OCI-LY3 (cell line): ENCODE measurements around the gene NDUFA9.

Experiments
- EZH2phosphoT487 ChIP-seq: fragments of 200-600 bp; shearing (Covaris generic); IDR thresholded peaks from 2 replicates; pipeline ENCODE4 v1.6.1; 2018; ENCODE audit warnings: antibody characterized with exemption, mixed run types, low read depth
- TF ChIP-seq, protein P1 (sequence below): fragments of 200-600, 300-600 bp; sonication (generic); IDR thresholded peaks from 2 replicates; pipeline ENCODE4 v1.5.1; 2014; ENCODE audit warnings: antibody characterized with exemption, low read length, low read depth

DNA sequence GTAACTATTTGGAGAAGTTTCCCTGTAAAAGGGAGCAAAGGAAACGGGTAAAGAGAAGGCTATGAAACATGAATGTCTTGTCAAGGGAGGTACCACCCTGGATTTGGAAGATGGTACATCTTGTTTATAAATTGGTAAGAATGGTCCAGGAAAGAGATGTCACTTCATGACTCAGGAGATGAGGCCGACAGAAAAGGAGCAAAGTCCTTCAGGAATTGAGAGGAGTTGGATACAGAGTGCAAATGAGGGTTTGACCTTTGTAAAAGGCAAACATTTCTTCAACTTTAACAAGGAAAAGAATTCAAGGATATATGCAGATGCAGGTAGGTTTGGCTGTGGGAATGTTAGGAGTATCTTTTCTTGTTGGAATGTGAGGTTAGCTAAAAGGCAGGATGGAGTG lies 30.8 kb downstream of the NDUFA9 start:
- TF ChIP-seq, protein P1, sequence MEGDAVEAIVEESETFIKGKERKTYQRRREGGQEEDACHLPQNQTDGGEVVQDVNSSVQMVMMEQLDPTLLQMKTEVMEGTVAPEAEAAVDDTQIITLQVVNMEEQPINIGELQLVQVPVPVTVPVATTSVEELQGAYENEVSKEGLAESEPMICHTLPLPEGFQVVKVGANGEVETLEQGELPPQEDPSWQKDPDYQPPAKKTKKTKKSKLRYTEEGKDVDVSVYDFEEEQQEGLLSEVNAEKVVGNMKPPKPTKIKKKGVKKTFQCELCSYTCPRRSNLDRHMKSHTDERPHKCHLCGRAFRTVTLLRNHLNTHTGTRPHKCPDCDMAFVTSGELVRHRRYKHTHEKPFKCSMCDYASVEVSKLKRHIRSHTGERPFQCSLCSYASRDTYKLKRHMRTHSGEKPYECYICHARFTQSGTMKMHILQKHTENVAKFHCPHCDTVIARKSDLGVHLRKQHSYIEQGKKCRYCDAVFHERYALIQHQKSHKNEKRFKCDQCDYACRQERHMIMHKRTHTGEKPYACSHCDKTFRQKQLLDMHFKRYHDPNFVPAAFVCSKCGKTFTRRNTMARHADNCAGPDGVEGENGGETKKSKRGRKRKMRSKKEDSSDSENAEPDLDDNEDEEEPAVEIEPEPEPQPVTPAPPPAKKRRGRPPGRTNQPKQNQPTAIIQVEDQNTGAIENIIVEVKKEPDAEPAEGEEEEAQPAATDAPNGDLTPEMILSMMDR = no peak
- TF ChIP-seq EZH2phosphoT487 = no peak
